ENCODE results near the gene OR51G2.
"Not testable (repeated sequence)": the region's sequence is repeated elsewhere in the genome, so short reads cannot be mapped to it uniquely, and the experiment has no call there.

Gene OR51G2

GRCh38 chr11:4919250-4919649 lies at the start of gene OR51G2:
Gene OR51G2 (minus strand): TSS chr11:4919350. CDS start chr11:4915663, 3,687 bp downstream.
- DNase-seq (ENCODE audit: low read depth) = no peak

GRCh38 chr11:4962816-4963215 lies 43.7 kb upstream of the OR51G2 start:
- no peak for DNase-seq (ENCODE audit: low read depth)

DNA sequence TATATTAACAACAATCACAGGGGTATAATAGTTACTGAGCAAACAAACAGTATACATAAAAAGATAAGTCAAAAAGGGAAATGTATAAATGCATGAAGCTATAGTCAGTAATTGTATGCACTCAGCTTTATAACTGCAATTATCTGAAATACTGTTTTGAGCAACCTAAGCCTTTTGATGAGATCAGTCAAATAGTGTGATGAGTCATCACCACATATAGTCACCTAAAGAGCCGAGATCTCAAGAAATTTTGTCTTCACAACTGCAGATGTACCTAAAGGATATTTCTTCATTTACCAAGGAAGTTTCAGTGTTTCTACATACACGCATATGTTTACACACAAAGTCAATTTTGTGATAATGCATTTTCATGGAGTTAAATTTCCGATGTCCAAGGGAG lies 41.7 kb upstream of the OR51G2 start:
- peak; percentile 4 for DNase-seq (ENCODE audit: low read depth)

DNA sequence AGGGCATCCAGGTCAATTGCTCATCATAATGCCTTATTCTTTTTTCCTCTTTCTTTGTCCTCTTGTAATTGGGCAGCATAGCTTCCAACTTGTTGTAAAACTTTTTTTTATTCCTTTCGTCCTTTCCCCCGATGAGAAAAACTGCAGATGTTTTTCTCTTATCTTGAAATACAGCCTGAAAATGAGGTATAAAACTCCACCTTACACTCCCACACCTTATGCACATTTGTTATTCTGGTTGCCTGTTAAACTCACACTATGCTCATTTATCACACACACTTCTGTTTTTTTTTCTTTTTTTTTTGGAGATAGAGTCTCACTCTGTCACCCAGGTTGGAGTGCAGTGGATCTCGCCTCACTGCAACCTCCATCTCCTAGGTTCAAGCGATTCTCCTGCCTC lies 38.2 kb upstream of the OR51G2 start:
- DNase-seq (ENCODE audit: low read depth) = no peak

GRCh38 chr11:4955613-4956012 lies 36.5 kb upstream of the OR51G2 start, which contains the start of gene OR51A2:
Gene OR51A2 (minus strand): TSS chr11:4955713. CDS start chr11:4955713, 0 bp downstream.
- DNase-seq (ENCODE audit: low read depth) = not testable (repeated sequence)

DNA sequence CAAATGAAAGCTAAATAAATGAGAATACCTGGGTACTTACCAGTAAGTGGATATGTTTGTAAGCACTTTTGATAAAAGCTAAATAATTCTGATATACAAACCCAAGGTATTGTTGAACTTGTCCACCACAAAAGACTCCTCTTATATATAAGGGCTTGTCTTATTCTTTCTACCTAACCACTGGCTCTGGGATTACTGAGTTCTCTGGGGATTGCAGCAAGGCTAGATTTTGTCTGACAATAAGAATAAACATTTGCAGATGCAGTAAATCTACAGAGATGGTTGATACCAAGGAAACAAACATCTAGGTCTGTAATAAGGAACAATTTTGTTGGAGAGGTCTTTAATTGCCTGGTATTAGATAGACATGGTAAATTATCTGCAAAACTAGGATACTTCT lies 28.4 kb upstream of the OR51G2 start, which contains the start of gene OR51A4:
TSS of gene OR51A4 (minus strand) at position 101 of the 400 bp plus-strand sequence. CDS start 505 bp downstream, outside the sequence.
- no peak for DNase-seq (ENCODE audit: low read depth)

DNA sequence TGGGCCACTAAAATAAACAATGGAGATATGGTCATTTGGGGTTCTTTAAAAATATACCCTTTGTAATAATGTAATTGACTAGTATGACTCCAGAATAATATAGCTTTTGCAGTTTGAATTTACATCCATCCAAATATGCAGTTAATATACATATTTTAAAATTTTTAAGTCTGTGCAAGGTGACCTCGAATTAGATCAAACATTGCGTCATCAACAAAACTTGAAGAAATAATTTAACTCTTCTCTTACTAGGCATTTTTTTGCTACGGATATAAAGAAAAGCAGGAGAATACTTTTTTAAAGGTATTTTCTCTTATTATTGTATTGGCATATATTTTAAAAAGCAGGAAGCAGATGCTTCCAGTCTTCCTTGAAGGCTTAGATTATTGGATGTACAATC lies 17.6 kb upstream of the OR51G2 start:
- DNase-seq (ENCODE audit: low read depth) = no peak

GRCh38 chr11:4932751-4933150 lies 13.6 kb upstream of the OR51G2 start:
- DNase-seq (ENCODE audit: low read depth) = no peak

- DNase-seq (ENCODE audit: low read depth) = peak; percentile 4
Observed at GRCh38 chr11:4926608-4927007, 7.5 kb upstream of the OR51G2 start.

GRCh38 chr11:4924239-4924638 lies 5.1 kb upstream of the OR51G2 start, which contains the start of gene OR51G1:
Gene OR51G1 (minus strand): TSS chr11:4924339. CDS start chr11:4924339, 0 bp downstream.
- no peak for DNase-seq (ENCODE audit: low read depth)

DNA sequence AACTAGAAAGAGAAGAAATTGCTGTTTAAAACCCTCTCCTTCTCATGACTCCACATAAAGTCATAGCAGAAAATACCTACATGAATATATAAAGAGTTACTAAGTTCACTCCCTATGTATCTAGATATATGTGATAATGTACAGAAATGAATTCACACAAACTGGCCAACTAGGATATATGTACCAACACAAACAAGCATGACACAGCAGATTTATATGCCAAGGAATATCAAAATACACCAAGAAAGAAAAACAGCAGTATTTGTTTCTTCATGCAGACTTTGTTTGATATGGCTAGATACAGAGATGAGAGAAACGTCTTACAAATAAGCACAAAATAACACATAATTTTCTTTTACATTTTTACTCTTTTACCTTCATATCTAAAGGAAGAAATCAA lies 3.2 kb upstream of the OR51G2 start:
- DNase-seq (ENCODE audit: low read depth) = no peak

GRCh38 chr11:4921796-4922195 lies 2.6 kb upstream of the OR51G2 start:
- no peak for DNase-seq (ENCODE audit: low read depth)

DNA sequence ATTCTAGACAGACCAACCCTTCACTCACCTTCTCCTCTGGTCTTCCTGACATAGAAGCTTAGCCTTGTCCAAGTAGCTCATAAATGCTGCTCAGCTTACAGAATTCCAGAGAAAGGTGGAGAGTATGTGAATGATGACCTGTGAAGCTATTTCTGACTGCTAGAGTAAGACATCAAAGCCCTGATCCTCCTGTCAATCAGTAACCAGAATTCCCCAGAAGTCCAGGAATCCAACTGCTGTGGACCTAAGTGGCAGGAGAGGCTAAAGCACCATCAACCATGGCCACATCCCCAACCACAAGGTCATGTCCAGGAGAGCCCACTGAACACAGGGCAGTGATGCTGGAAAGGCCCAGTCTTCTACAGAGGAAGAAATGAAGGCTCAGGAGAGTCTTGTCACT lies 2.6 kb downstream of the OR51G2 start:
- no peak for DNase-seq (ENCODE audit: low read depth)

DNA sequence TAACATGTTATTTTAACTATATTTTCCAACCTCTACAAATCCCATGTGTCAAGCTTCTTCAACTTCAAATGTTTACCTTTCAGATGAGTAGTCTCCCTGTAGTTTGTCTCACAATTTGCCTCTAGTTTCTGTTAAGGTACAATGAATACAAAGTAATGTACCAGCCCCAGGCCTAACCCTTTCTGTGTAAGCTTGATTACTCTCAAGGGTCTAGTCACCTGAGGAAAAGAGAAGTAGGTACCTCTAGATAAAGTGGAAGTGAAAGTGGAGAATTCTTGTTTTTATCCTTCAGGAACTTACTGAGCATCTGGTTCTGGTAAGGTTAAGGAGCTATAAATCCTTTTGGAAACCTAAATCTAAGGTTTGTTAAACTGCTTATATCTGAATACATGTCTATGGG lies 15.7 kb downstream of the OR51G2 start, which contains the start of gene OR51A7:
TSS of gene OR51A7 (plus strand) at position 300 of the 400 bp plus-strand sequence. CDS start 3,587 bp downstream, outside the sequence.
- no peak for DNase-seq (ENCODE audit: low read depth)

GRCh38 chr11:4891996-4892640 lies 27.0 kb downstream of the OR51G2 start:
- peak; percentile 86 for DNase-seq (ENCODE audit: low read depth)

GRCh38 chr11:4890279-4890678 lies 28.9 kb downstream of the OR51G2 start:
- DNase-seq (ENCODE audit: low read depth) = no peak

DNA sequence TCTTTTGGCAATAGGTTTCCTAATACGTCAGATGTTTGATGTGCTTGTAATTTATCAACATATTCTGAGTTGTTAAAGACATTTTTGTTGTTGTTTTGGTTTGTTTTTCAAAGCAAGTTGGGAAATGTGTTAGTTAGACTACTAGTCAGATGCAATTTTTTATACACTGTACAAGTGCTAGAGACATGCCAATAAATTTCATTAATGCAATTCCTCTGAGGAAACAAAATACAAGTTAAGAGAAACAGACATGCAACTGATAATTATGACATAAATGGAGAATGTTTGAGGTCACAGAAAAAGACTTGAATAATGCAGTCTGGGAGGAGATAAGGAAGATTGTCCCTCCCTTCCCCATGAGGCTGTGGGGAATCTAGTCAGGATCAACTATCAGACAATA lies 31.6 kb downstream of the OR51G2 start:
- DNase-seq (ENCODE audit: low read depth) = no peak

DNA sequence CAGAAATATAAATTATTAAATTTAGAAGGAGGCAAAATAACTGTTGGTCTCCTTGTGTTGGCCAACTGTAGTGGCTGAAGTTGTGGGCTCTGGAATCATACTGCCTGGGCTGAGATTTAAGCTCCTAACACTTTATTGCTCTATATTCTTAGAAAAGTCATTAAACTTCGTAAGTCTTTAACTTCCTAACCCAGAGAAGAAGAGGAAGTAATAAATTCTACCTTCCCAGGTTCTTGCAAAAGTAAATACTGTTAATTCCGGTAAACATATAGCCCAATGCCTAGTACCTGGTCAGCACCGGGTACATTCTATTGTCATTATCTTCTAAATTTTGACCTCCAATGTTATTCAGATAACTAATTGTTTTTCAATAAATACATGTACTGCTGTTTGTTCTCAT lies 33.0 kb downstream of the OR51G2 start:
- no peak for DNase-seq (ENCODE audit: low read depth)

GRCh38 chr11:4884361-4884760 lies 34.8 kb downstream of the OR51G2 start:
- no peak for DNase-seq (ENCODE audit: low read depth)

DNA sequence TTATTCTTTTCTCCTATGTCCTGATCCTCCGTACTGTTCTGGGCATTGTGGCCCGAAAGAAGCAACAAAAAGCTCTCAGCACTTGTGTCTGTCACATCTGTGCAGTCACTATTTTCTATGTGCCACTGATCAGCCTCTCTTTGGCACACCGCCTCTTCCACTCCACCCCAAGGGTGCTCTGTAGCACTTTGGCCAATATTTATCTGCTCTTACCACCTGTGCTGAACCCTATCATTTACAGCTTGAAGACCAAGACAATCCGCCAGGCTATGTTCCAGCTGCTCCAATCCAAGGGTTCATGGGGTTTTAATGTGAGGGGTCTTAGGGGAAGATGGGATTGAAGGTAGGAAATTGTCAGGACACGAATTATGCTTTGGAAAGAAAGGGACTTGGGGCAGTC lies 36.6 kb downstream of the OR51G2 start:
- DNase-seq (ENCODE audit: low read depth) = no peak

DNA sequence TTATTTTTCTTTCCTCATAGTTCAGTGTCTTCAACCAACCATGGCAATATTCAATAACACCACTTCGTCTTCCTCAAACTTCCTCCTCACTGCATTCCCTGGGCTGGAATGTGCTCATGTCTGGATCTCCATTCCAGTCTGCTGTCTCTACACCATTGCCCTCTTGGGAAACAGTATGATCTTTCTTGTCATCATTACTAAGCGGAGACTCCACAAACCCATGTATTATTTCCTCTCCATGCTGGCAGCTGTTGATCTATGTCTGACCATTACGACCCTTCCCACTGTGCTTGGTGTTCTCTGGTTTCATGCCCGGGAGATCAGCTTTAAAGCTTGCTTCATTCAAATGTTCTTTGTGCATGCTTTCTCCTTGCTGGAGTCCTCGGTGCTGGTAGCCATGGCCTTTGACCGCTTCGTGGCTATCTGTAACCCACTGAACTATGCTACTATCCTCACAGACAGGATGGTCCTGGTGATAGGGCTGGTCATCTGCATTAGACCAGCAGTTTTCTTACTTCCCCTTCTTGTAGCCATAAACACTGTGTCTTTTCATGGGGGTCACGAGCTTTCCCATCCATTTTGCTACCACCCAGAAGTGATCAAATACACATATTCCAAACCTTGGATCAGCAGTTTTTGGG lies 37.2 kb downstream of the OR51G2 start, which contains the start of gene OR51T1:
TSS of gene OR51T1 (plus strand) at position 41 of the 641 bp plus-strand sequence. CDS start at position 41, 0 bp downstream.
- DNase-seq (ENCODE audit: low read depth) = no peak

DNA sequence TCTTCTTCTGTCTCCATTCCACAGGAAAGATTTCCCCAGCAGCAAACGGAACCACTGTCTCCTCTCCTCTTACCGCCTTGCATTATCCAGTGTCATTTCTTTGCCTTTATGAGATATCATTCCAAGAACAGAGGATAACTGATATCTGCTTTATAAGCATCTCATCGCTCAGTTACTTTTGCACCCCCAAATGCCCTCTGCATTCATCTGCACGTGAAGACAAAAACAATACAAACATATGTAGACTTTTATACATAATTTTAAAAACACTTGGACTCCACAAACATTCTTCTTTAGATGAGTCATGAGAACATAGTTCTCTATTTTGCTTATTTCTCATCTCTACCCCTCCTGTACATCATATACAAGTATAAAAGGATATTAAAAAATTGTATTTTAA lies 38.0 kb downstream of the OR51G2 start:
- DNase-seq (ENCODE audit: low read depth) = no peak

GRCh38 chr11:4865855-4866254 lies 53.3 kb downstream of the OR51G2 start:
- DNase-seq (ENCODE audit: low read depth) = no peak
